Measurements from ENCODE around the gene MYLK.

The MYLK gene

GRCh38 chr3:123831420-123831819, 52.7 kb downstream of the MYLK start:
- DNase-seq (ENCODE audit: low read depth in 2 of 2) = no peak

- DNase-seq (ENCODE audit: low read depth in 2 of 2) = no peak
Measured at GRCh38 chr3:123821920-123822319, 62.2 kb downstream of the MYLK start.

GRCh38 chr3:123819949-123820348, 64.2 kb downstream of the MYLK start:
- no peak for DNase-seq (ENCODE audit: low read depth in 2 of 2)

GRCh38 chr3:123818921-123819429, 65.2 kb downstream of the MYLK start:
- no peak for DNase-seq (ENCODE audit: low read depth in 2 of 2)

GRCh38 chr3:123818324-123818920, 65.7 kb downstream of the MYLK start:
- no peak for DNase-seq (ENCODE audit: low read depth in 2 of 2)

- no peak for DNase-seq (ENCODE audit: low read depth in 2 of 2)
Measured at GRCh38 chr3:123817413-123817812, 66.7 kb downstream of the MYLK start.

- peak; percentile 78 to 81 for DNase-seq (ENCODE audit: low read depth in 2 of 2)
Measured at GRCh38 chr3:123816673-123817207, 67.4 kb downstream of the MYLK start.

GRCh38 chr3:123815981-123816380, 68.2 kb downstream of the MYLK start:
- no peak for DNase-seq (ENCODE audit: low read depth in 2 of 2)

- no peak for DNase-seq (ENCODE audit: low read depth in 2 of 2)
Measured at GRCh38 chr3:123813876-123814275, 70.3 kb downstream of the MYLK start.

GRCh38 chr3:123809597-123809996, 74.5 kb downstream of the MYLK start:
- DNase-seq (ENCODE audit: low read depth in 2 of 2) = peak; percentile 53 to 54

- DNase-seq (ENCODE audit: low read depth in 2 of 2) = no peak
Measured at GRCh38 chr3:123808812-123809211, 75.3 kb downstream of the MYLK start.

- no peak for DNase-seq (ENCODE audit: low read depth in 2 of 2)
Measured at GRCh38 chr3:123807820-123808219, 76.3 kb downstream of the MYLK start.

GRCh38 chr3:123805504-123805903, 78.6 kb downstream of the MYLK start:
- no peak for DNase-seq (ENCODE audit: low read depth in 2 of 2)

GRCh38 chr3:123805101-123805500, 79.0 kb downstream of the MYLK start:
- DNase-seq (ENCODE audit: low read depth in 2 of 2) = no peak

GRCh38 chr3:123804676-123805075, 79.5 kb downstream of the MYLK start:
- DNase-seq (ENCODE audit: low read depth in 2 of 2) = no peak

GRCh38 chr3:123803521-123803920, 80.6 kb downstream of the MYLK start:
- no peak for DNase-seq (ENCODE audit: low read depth in 2 of 2)

- DNase-seq (ENCODE audit: low read depth in 2 of 2) = no peak
Measured at GRCh38 chr3:123802007-123802625, 82.0 kb downstream of the MYLK start.

- DNase-seq (ENCODE audit: low read depth in 2 of 2) = no peak
Measured at GRCh38 chr3:123801474-123801873, 82.7 kb downstream of the MYLK start.

- DNase-seq (ENCODE audit: low read depth in 2 of 2) = no peak
Measured at GRCh38 chr3:123800362-123800682, 83.8 kb downstream of the MYLK start.

GRCh38 chr3:123799544-123800361, 84.4 kb downstream of the MYLK start:
- DNase-seq (ENCODE audit: low read depth in 2 of 2) = no peak

- no peak for DNase-seq (ENCODE audit: low read depth in 2 of 2)
Measured at GRCh38 chr3:123798550-123798949, 85.6 kb downstream of the MYLK start.

GRCh38 chr3:123795471-123796251, 88.5 kb downstream of the MYLK start:
- DNase-seq (ENCODE audit: low read depth in 2 of 2) = no peak
